GM19328 (cell line): ENCODE measurements around the gene BICD2.
"Not testable (repeated sequence)": the region's sequence is repeated elsewhere in the genome, so short reads cannot be mapped to it uniquely, and the experiment has no call there.

Experiments used
- ATAC-seq: cut with Tn5 transposase; IDR thresholded peaks from one replicate; pipeline ENCODE4 v1.9.1; 2021; ENCODE audit warnings: mild to moderate bottlenecking, moderate library complexity; ENCODE audit not compliant: unreplicated experiment

The BICD2 gene

DNA sequence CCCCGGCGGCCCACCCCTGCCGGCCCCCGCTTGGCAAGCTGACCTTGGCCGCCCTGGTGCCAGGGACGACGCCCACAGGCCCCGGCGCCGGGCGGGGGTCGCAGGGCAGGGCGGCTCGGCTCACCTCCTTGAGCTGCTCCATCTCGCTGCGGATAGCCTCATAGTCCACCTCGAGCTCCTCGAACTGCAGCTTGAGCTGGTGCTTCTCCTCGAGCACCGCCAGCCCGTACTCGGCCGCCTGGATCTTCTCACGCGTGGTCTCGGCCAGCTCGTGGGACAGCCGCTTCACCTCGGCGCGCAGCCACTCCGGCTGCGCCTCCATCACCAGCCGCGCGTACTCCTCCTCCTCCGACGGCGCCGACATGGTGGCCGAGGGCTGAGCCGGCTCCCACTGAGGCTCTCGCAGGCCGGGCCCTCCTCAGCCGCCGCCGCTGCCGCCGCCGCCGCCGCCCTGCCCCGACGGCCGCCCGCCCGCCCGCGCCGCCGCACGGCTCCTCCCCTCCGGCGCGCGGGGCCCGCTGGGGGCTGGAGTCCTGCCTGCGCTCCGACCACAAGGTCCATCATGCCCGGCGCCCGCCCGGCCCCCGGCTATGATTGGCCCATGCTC lies at the start of gene BICD2:
Gene BICD2, minus strand, starts transcription at position 453 of the 607 bp plus-strand sequence. Its CDS starts 89 bp downstream, at position 364.
- ATAC-seq: no peak

- ATAC-seq: not testable (repeated sequence)
Measured at GRCh38 chr9:92809629-92810326, 45.1 kb upstream of the BICD2 start.

- no peak for ATAC-seq
Measured at GRCh38 chr9:92808726-92809451, 44.3 kb upstream of the BICD2 start.

DNA sequence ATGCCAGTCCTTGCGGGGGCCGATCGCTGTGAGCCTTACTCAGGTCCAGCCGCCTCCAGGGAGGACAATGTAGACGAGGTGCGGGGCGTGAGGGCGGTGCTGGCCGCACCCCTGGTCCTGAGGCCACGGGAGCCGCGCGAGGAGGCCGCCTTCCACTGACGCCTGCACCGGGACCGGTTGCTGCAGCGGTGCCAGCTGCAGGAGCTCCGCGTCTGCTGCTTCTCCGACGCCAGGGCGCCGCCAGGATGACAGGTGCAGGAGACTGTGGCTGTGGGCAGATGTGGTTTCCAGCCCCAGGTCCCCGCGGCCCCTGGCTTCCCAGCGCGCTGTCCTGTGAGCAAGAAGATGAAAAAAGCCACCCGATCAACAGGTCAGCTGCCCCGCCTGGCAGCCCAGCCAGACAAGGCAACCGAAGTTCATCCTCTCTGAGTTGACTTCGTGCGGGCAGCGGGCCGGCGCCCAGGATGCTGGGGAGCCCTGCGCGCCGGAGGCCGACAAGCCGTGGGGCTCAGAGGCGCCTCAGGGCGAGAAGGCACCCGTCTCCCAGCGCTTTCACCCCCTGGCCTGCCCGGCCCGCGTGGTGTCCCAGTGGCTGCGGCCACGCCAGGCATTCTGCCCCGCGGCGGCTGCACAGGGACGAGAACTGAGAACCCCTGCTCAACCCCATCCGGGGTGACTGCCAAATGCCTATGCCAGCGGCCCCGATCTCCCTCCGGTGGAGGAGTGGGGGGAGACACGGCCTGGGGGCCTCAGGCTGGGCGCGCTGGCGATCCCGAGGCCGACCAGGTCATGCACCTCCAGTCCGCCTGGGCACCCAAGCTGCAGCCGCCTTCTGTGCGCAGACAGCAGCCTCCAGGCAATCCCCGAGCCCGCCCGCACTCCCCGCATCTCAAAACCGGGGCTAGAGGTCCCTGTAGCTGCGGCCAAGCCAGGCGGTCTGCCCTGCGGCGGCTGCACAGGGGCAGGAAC lies 43.4 kb upstream of the BICD2 start:
- ATAC-seq: no peak

DNA sequence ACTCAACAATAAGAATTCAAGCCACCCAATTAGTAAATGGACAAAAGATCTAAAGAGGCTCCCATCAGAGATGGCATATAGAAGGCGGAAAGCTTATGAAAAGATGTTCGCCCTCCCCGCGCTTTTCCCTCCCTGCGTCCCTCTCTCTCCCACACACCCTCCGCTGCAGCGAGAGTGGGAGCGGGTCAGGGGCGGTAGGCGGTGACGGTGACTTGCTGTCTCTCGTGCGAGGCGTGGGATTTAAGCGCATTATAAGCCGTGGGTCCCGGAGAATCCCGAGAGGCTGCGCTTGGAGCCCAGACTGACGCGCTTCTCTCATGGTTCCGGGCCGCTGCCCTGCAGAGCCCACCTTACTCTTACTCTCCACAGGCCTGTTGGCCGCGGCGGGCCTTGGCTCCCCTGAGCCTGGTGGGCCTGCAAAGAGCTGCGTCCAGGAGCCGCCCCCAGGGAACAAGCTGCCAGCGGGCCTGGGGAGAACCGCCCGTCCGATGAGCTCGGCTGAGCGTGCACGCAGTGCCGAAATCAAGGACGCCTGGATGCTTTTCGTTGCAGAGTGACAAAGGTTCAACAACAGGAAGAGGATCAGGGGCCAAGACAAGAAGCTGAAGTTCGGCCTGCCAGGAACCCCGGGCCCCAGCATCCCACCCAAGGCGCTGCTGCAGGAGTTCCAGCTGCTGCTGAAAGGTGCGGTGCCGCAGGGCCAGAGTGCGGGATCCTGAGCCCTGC lies 42.6 kb upstream of the BICD2 start:
- ATAC-seq: no peak

GRCh38 chr9:92804727-92805126 lies 40.1 kb upstream of the BICD2 start:
- ATAC-seq: no peak

DNA sequence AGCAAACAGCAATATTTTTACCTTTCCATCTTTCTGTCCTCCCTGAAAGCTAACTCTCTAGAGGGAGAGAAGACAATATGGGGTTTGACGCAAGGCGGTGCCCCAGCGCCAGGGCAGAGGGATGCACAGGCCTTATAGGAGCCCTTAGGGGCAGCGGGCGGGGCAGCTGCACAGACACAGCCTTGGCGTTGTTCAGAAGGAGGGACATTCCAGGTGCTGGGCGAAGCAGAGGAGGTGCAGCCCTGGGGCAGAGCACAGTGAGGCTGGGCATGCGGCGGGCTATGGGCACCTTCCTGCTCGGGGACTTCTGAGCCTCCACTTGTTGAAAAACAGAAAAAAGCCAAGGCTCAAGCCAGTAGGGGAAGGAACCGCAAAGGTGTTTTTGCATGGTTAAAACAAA lies 33.7 kb upstream of the BICD2 start:
- no peak for ATAC-seq

DNA sequence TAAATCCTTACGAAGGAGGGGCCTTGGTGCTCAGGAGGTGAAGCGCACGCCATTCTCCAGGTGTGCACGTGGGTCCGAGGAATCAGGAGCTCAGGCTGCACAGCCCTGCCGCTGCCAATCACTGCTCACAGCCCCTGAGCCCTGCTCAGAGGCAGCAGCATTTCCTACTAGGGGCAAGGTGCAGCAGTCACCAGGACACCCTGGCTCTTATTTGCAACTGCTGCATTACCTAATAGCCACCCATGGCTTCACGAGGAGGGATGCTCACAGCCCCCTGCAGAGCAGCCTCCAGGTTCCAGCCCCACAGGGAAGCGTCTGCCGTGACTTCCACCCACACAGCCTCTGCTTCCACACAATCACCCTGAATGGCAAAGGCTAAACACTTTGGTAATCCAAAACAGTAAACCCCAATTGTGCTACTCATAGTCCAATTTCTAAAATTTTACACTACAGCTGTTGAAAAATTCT lies 31.7 kb upstream of the BICD2 start:
- ATAC-seq: not testable (repeated sequence)

DNA sequence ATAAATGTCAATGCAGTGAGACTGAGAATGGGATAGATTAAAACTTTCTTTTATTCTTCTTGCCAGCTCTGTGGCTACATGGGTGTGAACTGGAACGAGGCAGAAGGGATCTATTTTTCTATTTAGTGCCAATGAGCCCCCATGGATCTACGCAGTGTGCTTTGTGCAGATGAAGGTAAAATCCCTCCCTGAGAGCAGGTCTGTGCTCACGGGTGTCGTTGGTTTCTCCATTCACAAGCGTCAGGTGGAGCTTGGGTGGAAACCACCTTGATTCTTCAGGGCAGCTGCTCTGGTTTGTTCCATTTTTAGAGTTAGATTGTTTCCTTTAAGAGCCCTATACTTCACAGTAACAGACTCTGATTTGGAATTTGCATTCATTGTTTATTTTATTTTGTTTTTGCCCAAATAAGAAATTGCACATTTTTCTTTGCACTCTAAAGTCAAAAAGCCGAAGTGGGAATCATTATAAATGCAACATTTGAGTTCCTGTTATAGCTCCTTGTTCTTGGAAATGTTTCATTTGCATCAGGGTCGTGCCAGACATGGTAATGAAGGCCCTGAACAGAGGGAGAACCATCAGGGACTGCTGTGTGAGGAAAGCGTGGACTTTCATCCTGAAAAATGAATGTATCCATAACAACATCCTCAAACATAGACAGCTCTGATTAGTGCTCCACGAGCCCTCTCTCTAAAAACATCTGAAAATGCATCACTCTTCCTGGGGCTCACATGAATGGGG lies 31.1 kb upstream of the BICD2 start:
- ATAC-seq: no peak

DNA sequence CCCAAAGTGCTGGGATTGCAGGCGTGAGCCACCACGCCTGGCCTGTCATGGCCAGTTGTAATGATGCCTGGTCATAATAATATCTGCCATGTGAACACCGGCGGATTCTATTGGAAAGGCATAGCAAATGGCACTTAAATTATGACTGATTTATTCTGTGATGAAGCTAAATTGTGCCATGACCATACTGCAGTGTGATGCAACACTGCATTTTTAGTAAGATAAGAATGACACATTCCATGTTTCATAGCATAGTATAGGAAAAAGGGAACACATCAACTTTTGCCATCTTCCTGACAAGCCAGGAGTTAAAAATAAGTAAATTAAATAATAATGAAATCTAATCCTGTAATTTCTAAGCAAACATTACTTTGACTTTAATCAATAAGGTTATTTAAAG lies 30.4 kb upstream of the BICD2 start:
- no peak for ATAC-seq

GRCh38 chr9:92794426-92794825 lies 29.8 kb upstream of the BICD2 start:
- no peak for ATAC-seq

GRCh38 chr9:92790542-92791527 lies 26.2 kb upstream of the BICD2 start:
- ATAC-seq: no peak

- ATAC-seq: no peak
Measured at GRCh38 chr9:92786298-92786697, 21.7 kb upstream of the BICD2 start.

DNA sequence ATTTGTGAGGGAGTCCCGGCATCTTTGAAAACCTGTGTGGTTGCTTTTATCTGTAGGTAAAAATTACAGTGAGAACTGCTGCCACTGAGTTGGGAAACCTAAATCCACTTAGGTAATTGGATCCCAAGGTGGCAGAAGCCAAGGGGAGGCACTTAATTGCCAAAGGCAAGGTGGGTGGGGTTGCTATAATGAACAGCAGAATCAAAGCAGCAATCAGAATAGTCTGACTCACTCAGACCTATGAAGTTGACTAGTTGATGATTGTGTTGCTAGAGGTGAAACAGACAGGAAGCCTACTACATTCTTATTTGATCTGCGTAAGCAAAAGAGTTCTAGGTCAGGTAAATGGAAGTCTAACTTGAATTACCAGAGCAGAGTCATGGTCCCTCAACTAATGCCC lies 17.3 kb upstream of the BICD2 start:
- ATAC-seq: no peak

DNA sequence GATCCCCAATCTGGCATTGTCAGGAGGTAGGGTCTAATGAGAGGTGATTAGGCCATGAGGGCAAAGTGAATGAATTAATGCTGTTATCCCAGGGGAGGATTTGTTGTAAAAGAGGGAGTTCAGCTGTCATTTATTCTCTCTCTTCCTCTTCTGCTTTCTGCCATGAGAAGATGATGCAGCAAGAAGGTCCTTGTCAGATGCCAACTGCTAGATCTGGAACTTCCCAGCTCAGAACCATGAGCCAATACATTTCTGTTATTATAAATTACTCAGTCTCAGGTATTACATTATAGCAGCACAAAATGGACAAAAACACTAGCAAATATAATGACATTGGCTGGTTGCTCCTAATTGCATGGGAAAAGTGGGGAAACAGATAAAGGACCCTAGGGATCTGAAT lies 15.6 kb upstream of the BICD2 start:
- no peak for ATAC-seq

GRCh38 chr9:92775466-92775865 lies 10.8 kb upstream of the BICD2 start:
- no peak for ATAC-seq

GRCh38 chr9:92774274-92774673 lies 9.6 kb upstream of the BICD2 start:
- ATAC-seq: no peak

DNA sequence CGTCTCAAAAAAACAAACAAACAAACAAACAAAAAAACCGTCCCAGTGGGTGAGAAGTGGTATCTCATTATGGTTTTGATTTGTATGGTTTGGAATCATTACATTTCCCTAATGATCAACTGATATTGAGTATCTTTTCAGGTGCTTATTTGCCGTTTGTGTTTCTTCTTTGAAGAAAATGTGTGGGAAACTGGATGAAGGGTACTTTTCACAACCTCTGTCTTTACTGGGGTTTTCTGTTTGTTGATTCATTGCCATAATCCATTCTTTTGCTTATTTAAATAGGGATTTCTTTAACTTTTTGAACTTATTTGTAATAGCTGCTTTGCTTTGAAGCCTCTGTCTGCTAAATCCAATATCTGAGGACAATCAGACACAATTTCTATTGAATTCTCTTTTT lies 9.2 kb upstream of the BICD2 start:
- no peak for ATAC-seq
